ENCODE results near the gene IL27RA. TPM values are rescaled to one million over a fixed set of nuclear protein-coding genes. Genes with fewer than 3 reads are reported as not detected.
A peak's percentile ranks its signal among the peaks of the same experiment; 100 is the strongest.

Gene IL27RA
- total RNA-seq, 2 experiments from 2014 or later, result 55.5 to 58.1 TPM

DNA sequence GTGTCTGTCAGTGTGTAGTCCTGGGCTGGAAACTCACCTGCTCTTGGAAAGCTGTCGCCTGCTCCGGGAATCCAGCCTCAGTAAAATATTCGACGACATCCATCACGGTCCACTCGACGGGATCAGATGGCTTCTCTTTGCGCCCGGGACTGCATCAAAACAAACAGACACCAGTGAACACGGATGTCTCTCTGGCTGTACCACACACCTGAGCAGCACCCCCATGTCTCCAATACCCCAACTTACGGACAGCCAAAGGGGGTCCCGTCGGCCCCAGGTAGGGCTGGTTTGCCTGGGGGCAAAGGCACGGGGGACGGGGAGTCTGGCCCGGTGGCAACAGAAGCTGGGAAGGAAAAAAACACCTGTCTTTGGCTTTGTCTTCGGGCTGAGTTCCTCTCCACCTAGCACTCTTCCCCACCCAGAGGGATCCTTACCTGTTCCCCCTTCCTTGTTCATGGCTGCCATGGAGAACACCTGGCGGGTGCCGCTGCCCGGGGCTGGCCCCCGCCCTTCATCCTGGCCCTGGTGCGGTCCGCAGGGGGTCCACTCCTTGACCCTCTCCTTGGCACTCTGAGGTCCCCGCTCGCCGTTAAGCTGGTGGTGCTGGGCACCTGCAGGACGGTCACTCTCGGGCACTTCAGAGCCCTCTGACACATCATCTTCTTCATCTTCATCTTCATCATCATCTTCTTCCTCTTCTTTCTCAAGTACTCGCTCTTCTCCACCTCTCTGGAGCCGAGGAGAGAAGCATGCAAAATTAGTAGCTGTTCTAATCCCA lies 57.3 kb downstream of the IL27RA start:
- peak overlapping the region; percentile 61 for H3K27ac Mint-ChIP-seq
- H3K27me3 Mint-ChIP-seq, result no peaks in the 10 kb centered on the region
- no peak for DNase-seq
- CTCF ChIA-PET, result interaction anchor here (2.0 kb wide), 1 partner anchor 48 kb away, joined by 8 read pairs; the partner anchor contains the start of gene ASF1B
- POLR2A ChIA-PET, result interaction anchor here (1.2 to 2.9 kb wide), 3 partner anchors 47 to 252 kb away, joined by 3 to 15 read pairs (median 4); partner anchors contain the start of genes ASF1B and DCAF15
- H3K4me1 Mint-ChIP-seq, result peaks cover 23% of the 10 kb centered on the region
- peaks cover 9% of the 10 kb centered on the region for H3K9me3 Mint-ChIP-seq
- peak overlapping the region; percentile 78 for H3K4me3 Mint-ChIP-seq
- H3K36me3 Mint-ChIP-seq (ENCODE audit: low read depth), result peaks cover 25% of the 10 kb centered on the region

DNA sequence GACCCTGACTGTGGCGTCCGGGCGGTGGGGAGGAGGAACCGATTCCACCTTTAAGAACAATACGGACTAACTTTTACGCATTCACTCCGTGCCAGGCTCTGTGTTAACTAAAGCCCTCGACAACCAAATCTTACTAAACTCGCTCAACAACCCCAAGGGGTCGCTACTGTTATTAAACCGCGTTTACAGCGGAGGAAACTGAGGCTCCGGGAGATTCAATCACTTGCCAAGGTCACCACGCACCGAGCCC lies 57.8 kb downstream of the IL27RA start:
- Mint-ChIP-seq H3K27ac (peak overlapping the region; percentile 61), H3K4me1 (peaks cover 23% of the 10 kb centered on the region), H3K9me3 (peaks cover 9% of the 10 kb centered on the region), H3K4me3 (peak overlapping the region; percentile 78), H3K36me3 (ENCODE audit: low read depth) (peaks cover 25% of the 10 kb centered on the region), H3K27me3 (no peaks in the 10 kb centered on the region)
- no peak for DNase-seq
- POLR2A ChIA-PET, result interaction anchor here (1.2 to 2.9 kb wide), 3 partner anchors 47 to 252 kb away, joined by 3 to 15 read pairs (median 4); partner anchors contain the start of genes ASF1B and DCAF15
- CTCF ChIA-PET, result interaction anchor here (2.0 kb wide), 1 partner anchor 47 kb away, joined by 8 read pairs; the partner anchor contains the start of gene ASF1B

DNA sequence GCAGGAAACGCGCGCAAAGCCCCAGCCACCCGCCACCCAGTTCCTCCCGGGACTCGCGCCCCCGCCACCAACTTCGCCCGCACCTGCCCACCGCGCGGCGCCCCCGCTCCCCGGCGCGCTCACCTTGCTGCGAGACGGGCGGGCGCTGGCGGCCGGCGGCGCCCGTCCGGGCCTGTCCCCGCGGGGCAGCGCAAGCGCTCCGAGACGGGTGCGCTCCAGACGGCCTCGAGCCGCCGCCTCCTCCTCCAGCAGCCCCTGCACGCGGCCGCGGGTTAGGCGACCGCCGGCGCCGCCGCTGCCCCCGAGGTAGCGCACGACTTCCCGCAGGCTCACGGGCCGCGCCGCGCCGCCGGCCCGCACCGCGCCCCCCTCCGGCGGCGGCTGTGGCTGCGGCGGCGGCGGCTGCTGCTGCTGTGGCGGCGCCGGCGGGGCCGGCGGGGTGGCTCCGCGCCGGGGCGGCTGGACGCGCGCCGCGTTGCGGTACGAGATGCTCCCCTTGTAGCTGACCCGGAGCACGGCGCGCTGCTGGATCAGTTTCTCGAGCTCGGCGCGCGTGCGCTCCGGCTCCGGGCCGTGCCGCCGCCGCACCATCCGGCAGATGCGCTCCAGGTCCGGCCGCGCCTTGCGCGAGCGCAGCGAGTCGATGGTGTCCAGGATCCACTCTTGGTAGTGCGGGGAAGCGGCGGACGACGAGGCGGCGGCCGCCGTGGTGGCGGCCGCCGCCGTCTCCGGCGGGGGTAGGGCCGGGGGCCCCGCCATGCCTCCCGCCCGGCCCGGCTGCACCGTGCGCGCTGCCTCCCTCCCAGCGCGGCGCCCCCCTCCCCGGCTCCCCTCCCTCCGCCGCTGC lies 58.3 kb downstream of the IL27RA start:
- H3K27me3 Mint-ChIP-seq, result no peaks in the 10 kb centered on the region
- peak overlapping the region; percentile 61 for H3K27ac Mint-ChIP-seq
- peaks cover 9% of the 10 kb centered on the region for H3K9me3 Mint-ChIP-seq
- H3K4me1 Mint-ChIP-seq, result peaks cover 23% of the 10 kb centered on the region
- peak overlapping the region; percentile 78 for H3K4me3 Mint-ChIP-seq
- peak; percentile 52 for DNase-seq
- CTCF ChIA-PET, result interaction anchor here (0.7 to 2.0 kb wide), 2 partner anchors 47 to 403 kb away, joined by 3 to 8 read pairs; partner anchors contain the start of gene ASF1B
- POLR2A ChIA-PET, result interaction anchor here (1.0 to 2.9 kb wide), 5 partner anchors 29 to 253 kb away, joined by 3 to 15 read pairs (median 3); partner anchors contain the start of genes ASF1B and DCAF15
- H3K36me3 Mint-ChIP-seq (ENCODE audit: low read depth), result peaks cover 27% of the 10 kb centered on the region

GRCh38 chr19:14090509-14091080 lies 59.0 kb downstream of the IL27RA start, which contains the start of gene SAMD1:
TSS of gene SAMD1 (minus strand) at chr19:14090751.
- Mint-ChIP-seq H3K27ac (peak within 1 kb of the TSS; percentile 98), H3K9me3 (peaks cover 9% of the 10 kb centered on the region), H3K4me1 (peaks cover 23% of the 10 kb centered on the region), H3K4me3 (peak within 1 kb of the TSS; percentile 99), H3K36me3 (ENCODE audit: low read depth) (peaks cover 27% of the 10 kb centered on the region), H3K27me3 (no peaks in the 10 kb centered on the region)
- POLR2A ChIA-PET, result interaction anchor here (0.9 to 2.9 kb wide), 8 partner anchors 9 to 210 kb away, joined by 3 to 15 read pairs (median 4); partner anchors contain the start of genes ASF1B and PRKACA
- peak; percentile 83 for DNase-seq
- CTCF ChIA-PET, result interaction anchor here (2.0 kb wide), 1 partner anchor 46 kb away, joined by 8 read pairs; the partner anchor contains the start of gene ASF1B

DNA sequence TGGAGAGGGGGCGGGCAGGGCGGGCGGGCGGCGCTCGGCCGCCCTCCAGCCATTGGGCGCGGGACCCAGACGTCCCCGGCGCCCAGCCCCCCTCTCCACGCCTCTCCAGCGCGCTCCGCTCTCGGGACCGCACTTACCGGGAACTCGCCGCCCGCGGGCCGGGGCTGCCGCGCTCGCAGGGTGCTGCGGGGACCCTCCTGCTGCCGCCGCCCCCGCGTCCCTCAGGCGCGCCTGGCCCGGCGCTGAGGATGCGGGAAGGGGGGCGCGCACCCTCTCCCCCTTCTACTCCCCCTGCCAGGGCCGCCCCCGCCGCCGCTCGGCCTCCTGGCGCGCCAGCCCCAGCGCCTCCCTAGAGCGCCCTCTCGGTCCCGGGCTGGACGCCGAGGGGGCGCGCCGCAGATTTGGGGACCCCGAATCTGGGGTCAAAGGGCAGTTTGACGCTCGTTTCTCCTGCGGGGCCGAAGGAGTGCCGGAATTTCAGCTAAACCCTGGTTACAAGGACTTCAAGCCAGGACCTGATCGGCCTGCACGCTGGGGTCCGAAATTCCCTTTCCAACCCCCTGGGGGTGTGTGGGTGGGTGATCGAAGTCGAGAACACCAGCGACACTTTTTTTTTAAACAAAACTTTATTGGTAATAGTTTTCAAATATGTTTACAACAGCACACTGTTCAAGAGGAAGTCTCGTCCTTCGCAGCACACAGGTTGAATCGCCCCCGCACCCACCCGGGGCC lies 59.7 kb downstream of the IL27RA start:
- Mint-ChIP-seq H3K27me3 (no peaks in the 10 kb centered on the region), H3K27ac (peak overlapping the region; percentile 98), H3K36me3 (ENCODE audit: low read depth) (peaks cover 27% of the 10 kb centered on the region), H3K9me3 (peaks cover 9% of the 10 kb centered on the region), H3K4me1 (peaks cover 23% of the 10 kb centered on the region), H3K4me3 (peak overlapping the region; percentile 99)
- peak; percentile 80 for DNase-seq
- POLR2A ChIA-PET, result interaction anchor here (0.6 to 1.7 kb wide), 9 partner anchors 10 to 248 kb away, joined by 3 to 11 read pairs (median 4); partner anchors contain the start of genes ASF1B, IL27RA and PRKACA
- CTCF ChIA-PET, result interaction anchor here (0.8 to 1.7 kb wide), 2 partner anchors 23 to 45 kb away, joined by 4 read pairs; partner anchors contain the start of gene ASF1B

- Mint-ChIP-seq H3K4me1 (peaks cover 23% of the 10 kb centered on the region), H3K36me3 (ENCODE audit: low read depth) (peaks cover 32% of the 10 kb centered on the region), H3K9me3 (peaks cover 9% of the 10 kb centered on the region), H3K4me3 (peak overlapping the region; percentile 99), H3K27ac (peak overlapping the region; percentile 98), H3K27me3 (no peaks in the 10 kb centered on the region)
- ChIA-PET POLR2A (interaction anchor here (0.6 to 1.7 kb wide), 9 partner anchors 10 to 247 kb away, joined by 3 to 11 read pairs (median 4); partner anchors contain the start of genes ASF1B, IL27RA and PRKACA), CTCF (interaction anchor here (0.8 to 1.7 kb wide), 2 partner anchors 23 to 45 kb away, joined by 4 read pairs; partner anchors contain the start of gene ASF1B)
- peak; percentile 52 for DNase-seq
Measured at GRCh38 chr19:14091813-14092462, 60.4 kb downstream of the IL27RA start.

DNA sequence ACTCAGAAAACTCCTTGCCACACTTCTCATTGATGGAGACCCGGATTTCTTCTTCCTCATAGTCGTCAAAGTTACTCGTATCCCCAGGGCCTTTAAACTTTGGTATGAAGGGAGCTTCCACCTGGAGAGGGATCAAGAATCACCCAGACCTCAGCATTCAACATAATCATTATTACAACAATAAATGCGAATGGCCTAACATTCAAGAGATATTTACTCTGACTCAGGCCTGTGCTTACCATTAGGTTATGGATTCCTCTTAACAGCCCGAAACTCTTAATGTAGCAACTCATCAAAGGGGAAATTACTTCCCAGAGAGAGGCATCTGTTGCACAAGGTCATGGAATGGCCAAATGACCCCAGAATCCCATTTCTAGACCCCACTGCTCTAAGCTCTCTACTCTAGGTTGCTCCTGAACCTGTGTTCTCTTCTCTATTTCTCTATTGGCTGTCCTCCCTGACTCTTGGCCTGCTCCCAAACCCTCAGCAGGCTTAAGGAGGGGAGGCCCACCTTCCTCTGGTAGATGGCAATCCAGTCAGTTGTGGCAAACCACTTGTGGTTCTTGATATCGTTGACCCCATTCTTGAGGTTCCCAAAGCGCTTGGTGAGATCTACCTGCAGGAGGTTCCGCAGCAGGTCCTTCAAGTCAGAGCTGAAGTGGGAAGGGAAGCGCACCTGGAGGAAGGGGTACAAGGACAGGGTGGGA lies 61.7 kb downstream of the IL27RA start:
- ChIA-PET CTCF (no interaction called here), POLR2A (interaction anchor here (0.6 to 0.7 kb wide), 2 partner anchors 13 to 288 kb away, joined by 3 to 4 read pairs; partner anchors contain the start of gene ADGRE5)
- H3K9me3 Mint-ChIP-seq, result peaks cover 9% of the 10 kb centered on the region
- H3K27ac Mint-ChIP-seq, result no peak overlapping the region
- no peaks in the 10 kb centered on the region for H3K27me3 Mint-ChIP-seq
- peak overlapping the region; percentile 52 for H3K4me3 Mint-ChIP-seq
- peaks cover 32% of the 10 kb centered on the region for H3K36me3 Mint-ChIP-seq (ENCODE audit: low read depth)
- DNase-seq, result no peak
- peaks cover 18% of the 10 kb centered on the region for H3K4me1 Mint-ChIP-seq

DNA sequence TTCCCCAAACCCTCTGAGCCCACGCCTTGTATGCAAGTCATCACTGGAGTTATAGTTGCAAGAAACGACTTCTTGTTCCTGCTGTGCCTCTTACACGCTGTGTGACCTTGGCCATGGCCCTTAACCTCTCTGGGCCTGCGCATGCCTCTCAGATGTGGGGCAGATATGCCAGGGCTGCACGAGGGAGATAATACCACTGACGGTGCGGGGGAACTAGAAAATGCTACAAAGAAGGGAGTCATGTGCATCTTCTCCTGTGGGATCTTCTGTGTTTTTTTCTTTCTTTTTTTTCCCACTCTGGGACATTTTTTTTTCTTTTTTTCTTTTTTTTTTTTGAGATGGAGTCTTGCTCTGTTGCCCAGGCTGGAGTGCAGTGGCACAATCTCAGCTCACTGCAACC lies 63.3 kb downstream of the IL27RA start:
- Mint-ChIP-seq H3K36me3 (ENCODE audit: low read depth) (peaks cover 23% of the 10 kb centered on the region), H3K27ac (no peak overlapping the region), H3K4me3 (no peak overlapping the region), H3K27me3 (no peaks in the 10 kb centered on the region), H3K9me3 (peaks cover 9% of the 10 kb centered on the region), H3K4me1 (peaks cover 11% of the 10 kb centered on the region)
- ChIA-PET POLR2A (interaction anchor here (1.0 to 1.2 kb wide), 2 partner anchors 21 to 42 kb away, joined by 4 to 5 read pairs; partner anchors contain the start of gene ASF1B), CTCF (interaction anchor here (1.3 kb wide), 1 partner anchor 19 kb away, joined by 11 read pairs; no protein-coding TSS in a partner anchor)
- DNase-seq, result no peak

GRCh38 chr19:14096272-14096992 lies 64.9 kb downstream of the IL27RA start:
- ChIA-PET CTCF (interaction anchor here (0.8 to 1.2 kb wide), 2 partner anchors 19 to 40 kb away, joined by 4 read pairs; partner anchors contain the start of gene ASF1B), POLR2A (interaction anchor here (0.9 to 1.4 kb wide), 2 partner anchors 15 to 40 kb away, joined by 3 read pairs; partner anchors contain the start of gene ASF1B)
- Mint-ChIP-seq H3K4me1 (peaks cover 10% of the 10 kb centered on the region), H3K9me3 (peaks cover 9% of the 10 kb centered on the region), H3K27ac (no peak overlapping the region), H3K36me3 (ENCODE audit: low read depth) (peaks cover 23% of the 10 kb centered on the region), H3K4me3 (no peak overlapping the region), H3K27me3 (no peaks in the 10 kb centered on the region)
- no peak for DNase-seq

- no peak for DNase-seq
- H3K4me1 Mint-ChIP-seq, result peaks cover 4% of the 10 kb centered on the region
- no peak overlapping the region for H3K4me3 Mint-ChIP-seq
- ChIA-PET CTCF (no interaction called here), POLR2A (no interaction called here)
- peaks cover 9% of the 10 kb centered on the region for H3K9me3 Mint-ChIP-seq
- H3K36me3 Mint-ChIP-seq (ENCODE audit: low read depth), result peaks cover 19% of the 10 kb centered on the region
- H3K27me3 Mint-ChIP-seq, result no peaks in the 10 kb centered on the region
- H3K27ac Mint-ChIP-seq, result no peak overlapping the region
Measured at GRCh38 chr19:14097532-14098151, 66.1 kb downstream of the IL27RA start.

All from activated CD4-positive, alpha-beta memory T cell treated with anti-CD3 and anti-CD28 coated beads, Interleukin-2, amount 10 ng/mL, durations not matched to agents 7 days and 5 days (primary cell).